Mucosa of rectum (tissue), 2 donors: ENCODE data around the gene ZNF468.
"Not testable (repeated sequence)": the region's sequence is repeated elsewhere in the genome, so short reads cannot be mapped to it uniquely, and the experiment has no call there.

Experiments used
- H3K27ac ChIP-seq, 2 donors: one replicate each; pipeline ENCODE4 v1.7.0; 2013; ENCODE audit warnings: inconsistent platforms in 2 of 2, low read depth in 2 of 2, low read length in 2 of 2
- H3K27me3 ChIP-seq, 2 donors: one replicate each; pipeline ENCODE4 v1.7.0; 2013; ENCODE audit warnings: low read length in 2 of 2; ENCODE audit not compliant: control insufficient read depth in 2 of 2, insufficient read depth in 2 of 2
- H3K36me3 ChIP-seq, 2 donors: one replicate each; pipeline ENCODE4 v1.7.0; 2013; ENCODE audit warnings: low read length in 2 of 2; ENCODE audit not compliant: control insufficient read depth in 2 of 2, insufficient read depth in 2 of 2
- H3K4me1 ChIP-seq, 2 donors: one replicate each; pipeline ENCODE4 v1.7.0; 2013; ENCODE audit warnings: low read length in 2 of 2, mild to moderate bottlenecking in 1 of 2; ENCODE audit not compliant: control insufficient read depth in 2 of 2, insufficient read depth in 2 of 2
- H3K4me3 ChIP-seq, 2 donors: one replicate each; pipeline ENCODE4 v1.7.0; 2013; ENCODE audit warnings: low read length in 2 of 2
- H3K9ac ChIP-seq, 2 donors: one replicate each; pipeline ENCODE4 v1.7.0; 2013; ENCODE audit warnings: low read length in 2 of 2, low read depth in 1 of 2, mild to moderate bottlenecking in 1 of 2
- H3K9me3 ChIP-seq, 2 donors: one replicate each; pipeline ENCODE4 v1.7.0; 2013; ENCODE audit warnings: low read length in 2 of 2; ENCODE audit not compliant: control insufficient read depth in 2 of 2
- donor health status: healthy.
- donor health status: Normal muscosa, but diverticular disease.

The ZNF468 gene

DNA sequence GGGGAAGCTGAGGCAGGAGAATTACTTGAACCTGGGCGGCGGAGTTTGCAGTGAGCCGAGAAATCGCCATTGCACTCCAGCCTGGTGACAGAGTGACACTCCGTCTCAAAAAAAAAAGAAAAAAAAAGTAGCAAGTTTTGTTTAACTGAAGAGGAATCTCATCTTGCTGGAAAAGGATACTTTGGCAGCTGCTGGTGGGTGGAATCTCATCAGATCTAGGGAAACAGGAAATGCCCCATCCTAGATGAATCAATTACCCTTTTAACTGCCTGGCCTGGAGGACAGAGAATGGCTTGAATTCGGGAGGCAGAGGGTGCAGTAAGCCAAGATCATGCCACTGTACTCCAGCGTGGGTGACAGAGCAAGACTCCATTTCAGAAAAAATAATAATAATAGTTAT, 31.7 kb upstream of the ZNF468 start:
- Histone ChIP-seq H3K27me3 (no peaks in the 10 kb centered on the region), H3K9ac (no peak overlapping the region), H3K9me3 (peaks cover 0 to 1% of the 10 kb centered on the region in 2 donors), H3K4me1 (no peaks in the 10 kb centered on the region), H3K4me3 (no peak overlapping the region), H3K36me3 (peaks cover 41 to 55% of the 10 kb centered on the region in 2 donors), H3K27ac (no peak overlapping the region)

DNA sequence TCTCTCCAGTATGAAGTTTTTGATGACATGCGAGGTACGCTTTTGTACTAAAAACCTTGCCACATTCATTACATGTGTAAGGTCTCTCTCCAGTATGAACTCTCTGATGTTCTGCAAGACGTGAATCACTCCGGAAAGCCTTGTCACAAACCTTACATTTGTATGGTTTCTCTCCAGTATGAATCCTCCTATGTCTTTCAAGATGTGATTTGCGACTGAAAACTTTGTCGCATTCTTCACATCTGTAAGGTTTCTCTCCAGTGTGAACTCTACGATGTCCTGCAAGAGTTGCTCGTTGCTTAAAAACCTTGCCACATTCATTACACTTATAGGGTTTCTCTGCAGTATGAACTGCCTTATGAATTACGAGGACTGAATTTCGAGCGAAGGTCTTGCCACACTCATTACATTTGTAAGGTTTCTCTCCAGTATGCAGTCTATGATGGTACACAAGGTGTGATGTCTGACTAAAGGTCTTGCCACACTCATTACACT, 23.5 kb upstream of the ZNF468 start:
- H3K4me3 ChIP-seq, result no peak overlapping the region
- no peak overlapping the region for H3K27ac ChIP-seq
- peaks cover 59 to 64% of the 10 kb centered on the region in 2 donors for H3K36me3 ChIP-seq
- H3K4me1 ChIP-seq, result no peaks in the 10 kb centered on the region
- no peak overlapping the region for H3K9ac ChIP-seq
- H3K27me3 ChIP-seq, result no peaks in the 10 kb centered on the region
- H3K9me3 ChIP-seq, result peaks cover 23 to 43% of the 10 kb centered on the region in 2 donors

DNA sequence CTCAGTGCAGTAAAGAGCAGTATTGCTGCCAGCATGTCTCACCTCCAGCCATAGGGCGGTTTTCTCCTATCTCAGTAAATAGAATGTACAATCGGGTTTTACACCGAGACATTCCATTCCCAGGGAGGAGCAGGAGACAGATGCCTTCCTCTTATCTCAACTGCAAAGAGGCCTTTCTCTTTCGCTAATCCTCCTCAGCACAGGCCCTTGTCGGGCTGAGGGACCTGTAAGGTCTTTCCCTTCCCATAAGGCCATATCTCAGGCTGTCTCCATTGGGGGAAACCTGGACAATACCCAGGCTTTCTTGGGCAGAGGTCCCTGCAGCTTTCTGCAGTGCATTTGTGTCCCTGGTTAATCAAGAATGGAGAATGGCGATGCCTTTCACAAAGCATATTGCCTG, 15.6 kb upstream of the ZNF468 start:
- not testable (repeated sequence) for H3K4me3 ChIP-seq, H3K4me1 ChIP-seq, H3K9ac ChIP-seq, H3K36me3 ChIP-seq, H3K9me3 ChIP-seq, H3K27ac ChIP-seq, H3K27me3 ChIP-seq

DNA sequence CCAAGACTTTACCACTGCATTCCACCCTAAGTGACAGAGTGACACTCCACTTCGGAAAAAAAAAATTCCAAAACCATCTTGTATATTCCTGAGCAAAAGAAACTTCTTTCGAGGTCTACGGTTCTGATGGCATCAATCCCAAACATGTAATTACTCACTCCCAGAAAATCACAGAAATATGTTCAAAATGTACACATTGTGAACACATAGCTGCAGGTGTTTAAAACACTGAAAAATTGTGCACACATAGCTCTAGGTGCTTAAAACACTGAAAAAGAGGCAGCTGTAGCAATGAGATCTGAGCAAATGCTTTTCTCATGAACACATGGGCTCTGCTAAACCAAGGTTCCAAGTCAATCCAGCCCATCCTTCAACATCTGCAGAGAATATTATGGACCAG, 14.0 kb upstream of the ZNF468 start:
- no peaks in the 10 kb centered on the region for H3K9me3 ChIP-seq
- H3K4me1 ChIP-seq, result no peaks in the 10 kb centered on the region
- no peaks in the 10 kb centered on the region for H3K36me3 ChIP-seq
- H3K9ac ChIP-seq, result no peak overlapping the region
- H3K4me3 ChIP-seq, result no peak overlapping the region
- no peaks in the 10 kb centered on the region for H3K27me3 ChIP-seq
- H3K27ac ChIP-seq, result no peak overlapping the region

GRCh38 chr19:52868031-52868430, 10.6 kb upstream of the ZNF468 start:
- H3K36me3 ChIP-seq, H3K4me3 ChIP-seq, H3K4me1 ChIP-seq, H3K27ac ChIP-seq, H3K27me3 ChIP-seq, H3K9ac ChIP-seq, H3K9me3 ChIP-seq: not testable (repeated sequence)

DNA sequence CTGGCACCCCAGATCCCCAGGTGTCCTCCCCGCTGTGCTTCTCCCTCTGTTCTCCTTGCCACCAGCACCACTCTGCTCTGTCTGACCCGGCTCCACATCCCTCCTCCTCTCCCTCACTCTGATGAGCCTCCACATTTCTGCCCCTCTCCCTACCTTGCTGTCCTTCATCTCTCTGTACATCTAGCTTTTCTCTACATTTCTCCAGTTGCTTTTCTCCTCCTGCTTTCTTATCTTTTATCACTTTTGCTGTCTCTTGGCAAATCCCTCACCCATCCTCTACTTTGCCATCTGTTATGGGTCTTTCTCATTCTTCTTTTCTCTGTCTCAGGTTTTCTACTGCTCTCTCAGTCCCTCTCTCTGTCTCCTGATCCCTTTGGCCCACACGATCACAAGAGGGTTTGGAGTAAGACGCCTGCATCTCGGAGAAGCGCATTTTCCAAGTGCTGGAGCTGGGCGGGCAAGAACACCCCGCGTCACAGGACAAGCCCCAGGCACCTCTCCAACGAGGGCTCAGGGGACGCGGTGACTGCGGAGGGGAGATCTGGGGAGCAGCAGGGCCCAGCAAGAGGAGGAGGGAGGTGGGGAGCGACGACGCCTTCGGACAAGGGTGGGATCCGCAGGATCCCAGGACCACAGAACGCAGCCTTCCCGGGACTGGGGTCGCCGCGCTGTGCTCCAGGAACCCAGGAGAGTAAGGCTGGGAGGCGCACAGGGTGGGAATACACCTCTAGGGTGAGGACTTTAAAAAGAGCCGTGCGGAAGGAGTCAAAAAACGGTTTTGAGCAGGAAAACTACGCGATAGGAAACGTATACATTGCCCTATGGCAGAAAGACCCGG, 660 bp downstream of the ZNF468 start:
- Histone ChIP-seq H3K4me3 (peak overlapping the region; percentile 78 to 89), H3K36me3 (peaks cover 8 to 16% of the 10 kb centered on the region in 2 donors), H3K9ac (peak overlapping the region; percentile 73 to 84), H3K27ac (peak overlapping the region in 1 of 2 donors; percentile 44)
- not testable (repeated sequence) for H3K27me3 ChIP-seq, H3K4me1 ChIP-seq, H3K9me3 ChIP-seq

- H3K36me3 ChIP-seq, result peaks cover 75 to 84% of the 10 kb centered on the region in 2 donors
- H3K9me3 ChIP-seq, result peaks cover 21 to 36% of the 10 kb centered on the region in 2 donors
- H3K9ac ChIP-seq, H3K27ac ChIP-seq, H3K4me1 ChIP-seq, H3K4me3 ChIP-seq, H3K27me3 ChIP-seq: not testable (repeated sequence)
Observed at GRCh38 chr19:52847352-52847751, 10.1 kb downstream of the ZNF468 start.

DNA sequence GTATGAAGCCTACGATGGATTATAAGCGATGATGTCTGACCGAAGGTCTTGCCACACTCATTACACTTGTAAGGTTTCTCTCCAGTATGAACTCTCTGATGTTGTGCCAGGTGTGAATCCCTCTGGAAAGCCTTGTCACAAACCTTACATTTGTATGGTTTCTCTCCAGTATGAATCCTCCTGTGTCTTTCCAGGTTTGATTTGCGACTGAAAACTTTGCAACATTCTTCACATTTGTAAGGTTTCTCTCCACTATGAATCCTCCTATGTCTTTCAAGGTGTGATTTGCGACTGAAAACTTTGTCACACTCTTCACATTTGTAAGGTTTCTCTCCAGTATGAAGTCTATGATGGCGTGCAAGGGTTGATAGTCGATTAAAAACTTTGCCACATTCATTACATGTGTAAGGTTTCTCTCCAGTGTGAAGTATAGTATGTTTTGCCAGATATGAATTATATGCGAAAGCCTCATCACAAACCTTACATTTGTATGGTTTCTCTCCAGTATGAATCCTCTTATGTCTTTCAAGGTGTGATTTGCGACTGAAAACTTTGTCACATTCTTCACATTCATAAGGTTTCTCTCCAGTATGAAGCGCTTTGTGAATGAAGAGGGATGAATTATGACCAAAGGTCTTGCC, 16.5 kb downstream of the ZNF468 start:
- H3K4me1 ChIP-seq, H3K27me3 ChIP-seq, H3K9ac ChIP-seq, H3K27ac ChIP-seq: not testable (repeated sequence)
- peaks cover 57 to 67% of the 10 kb centered on the region in 2 donors for H3K36me3 ChIP-seq
- H3K4me3 ChIP-seq, result peak overlapping the region in 1 of 2 donors; percentile 1
- peaks cover 57 to 66% of the 10 kb centered on the region in 2 donors for H3K9me3 ChIP-seq

DNA sequence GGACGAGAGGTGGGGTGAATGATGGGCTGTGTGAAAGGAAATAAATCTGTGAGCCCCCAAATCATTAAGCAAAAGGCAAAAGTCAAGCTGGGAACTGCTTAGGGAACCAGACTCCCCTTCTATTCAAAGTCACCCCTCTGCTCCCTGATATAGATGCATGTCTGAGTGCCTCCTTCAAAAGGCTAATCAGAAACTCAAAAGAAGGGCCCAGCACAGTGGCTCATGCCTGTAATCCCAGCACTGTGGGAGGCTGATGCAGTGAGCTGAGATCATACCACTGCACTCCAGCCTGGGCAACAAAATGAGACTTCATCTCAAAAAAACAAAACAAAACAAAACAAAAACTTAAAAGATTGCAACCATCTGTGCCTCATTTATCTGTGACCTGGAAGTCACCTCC, 23.1 kb downstream of the ZNF468 start:
- H3K36me3 ChIP-seq, H3K27ac ChIP-seq, H3K27me3 ChIP-seq, H3K4me3 ChIP-seq, H3K9ac ChIP-seq, H3K4me1 ChIP-seq: not testable (repeated sequence)
- H3K9me3 ChIP-seq, result peaks cover 11 to 23% of the 10 kb centered on the region in 2 donors

DNA sequence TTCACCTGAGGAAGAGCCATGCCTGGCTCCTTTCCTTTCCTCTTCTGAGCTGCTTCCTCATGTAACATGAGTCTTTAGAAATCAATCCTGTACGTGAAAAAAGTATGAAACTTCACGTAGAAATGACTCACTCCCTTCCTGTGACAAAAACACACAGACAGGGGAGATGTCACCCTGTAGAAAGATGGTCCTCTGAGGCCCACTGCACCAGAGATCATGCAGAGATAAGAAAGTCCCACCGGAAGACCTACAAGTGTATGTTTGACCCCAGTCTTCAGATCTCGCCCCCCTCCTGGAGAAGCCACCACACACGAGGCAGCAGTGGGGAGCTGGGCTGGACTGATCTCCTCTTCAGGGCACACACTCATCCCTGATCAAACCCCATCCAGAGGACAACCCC, 23.9 kb downstream of the ZNF468 start:
- not testable (repeated sequence) for H3K36me3 ChIP-seq, H3K27ac ChIP-seq, H3K9ac ChIP-seq, H3K27me3 ChIP-seq, H3K4me1 ChIP-seq, H3K4me3 ChIP-seq
- H3K9me3 ChIP-seq, result peaks cover 7 to 20% of the 10 kb centered on the region in 2 donors
